Measurements from ENCODE around the gene PLGRKT. TPM values are rescaled to one million over a fixed set of nuclear protein-coding genes. Genes with fewer than 3 reads are reported as not detected.
"Not testable (repeated sequence)": the region's sequence is repeated elsewhere in the genome, so short reads cannot be mapped to it uniquely, and the experiment has no call there.

PLGRKT gene
- total and polyA plus RNA-seq, 2 donors (not counting 3 experiments of a cell fraction or from before 2014, with no cell fraction given) = 3.8 to 21.2 TPM

DNA sequence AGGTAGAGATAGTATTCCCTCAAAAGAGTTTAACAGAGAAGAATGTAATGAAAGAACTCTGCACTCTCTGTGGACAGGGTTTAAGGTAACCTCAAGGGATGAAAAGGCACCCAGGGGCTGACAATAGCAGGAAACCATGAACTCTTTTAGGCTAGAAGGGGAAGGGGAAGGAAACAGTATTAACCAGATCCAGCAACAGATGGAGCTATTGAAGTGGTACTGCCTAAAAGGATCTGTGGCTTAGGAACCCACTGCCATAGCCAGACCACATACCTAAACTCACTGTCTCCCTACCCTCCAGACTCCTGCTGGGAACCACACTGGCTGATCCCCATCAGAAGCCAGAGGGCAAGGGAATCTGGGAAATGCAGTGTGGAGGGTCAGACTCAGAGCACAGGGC lies 35.5 kb downstream of the PLGRKT start:
- no peak overlapping the region for H3K4me2 ChIP-seq (ENCODE audit: insufficient read depth, low read length)
- CTCF ChIA-PET = interaction anchor here (0.6 to 1.0 kb wide), 2 partner anchors 9 to 216 kb away, joined by 3 to 4 read pairs; no protein-coding TSS in a partner anchor
- FAIRE-seq (no peak), DNase-seq (ENCODE audit: low read depth, low spot score) (no peak)
- intact Hi-C loops (cut with micrococcal nuclease) = no loop called here
- no peak overlapping the region for H3K4me3 ChIP-seq (replicated peaks in 1 of 3; ENCODE audit: insufficient read depth in 1 of 3, low read depth in 1 of 3, low read length in 3 of 3)
- H4K20me1 ChIP-seq (replicated peaks; ENCODE audit: control insufficient read depth, extremely low read depth, insufficient read depth, low read length) = no peaks in the 10 kb centered on the region
- POLR2A ChIA-PET = no interaction called here
- no peaks in the 10 kb centered on the region for H3K9me1 ChIP-seq (replicated peaks; ENCODE audit: control insufficient read depth, extremely low read depth, insufficient read depth, low read length)
- H3K9me3 ChIP-seq (replicated peaks; ENCODE audit: control insufficient read depth, insufficient read depth, low read length) = no peaks in the 10 kb centered on the region
- H3K9ac ChIP-seq (replicated peaks; ENCODE audit: extremely low read depth, insufficient read depth, low read length) = no peak overlapping the region
- no peaks in the 10 kb centered on the region for H3K4me1 ChIP-seq (ENCODE audit: control insufficient read depth, extremely low read depth, insufficient read depth, low read length)
- no peak overlapping the region for H2AFZ ChIP-seq (ENCODE audit: low read depth, low read length)
- no peaks in the 10 kb centered on the region for H3K27me3 ChIP-seq (ENCODE audit: control insufficient read depth in 2 of 2, insufficient read depth in 2 of 2, low read length in 2 of 2)
- H3K36me3 ChIP-seq (ENCODE audit: control insufficient read depth in 2 of 2, extremely low read depth in 1 of 2, insufficient read depth in 2 of 2, low read length in 2 of 2) = no peaks in the 10 kb centered on the region
- no TSS peak for BruUV-seq (replicated peaks)
- H3K79me2 ChIP-seq (ENCODE audit: control insufficient read depth, insufficient read depth, low read length) = no peaks in the 10 kb centered on the region
- dilution Hi-C loops (cut with MboI; ENCODE audit: extremely low pct_ligation_motif_present, low sequenced_read_pairs) = no loop called here
- TF ChIP-seq POLR2A (IDR thresholded peaks at IDR 0.05; ENCODE audit: low read depth, low read length) = no peak
- TF ChIP-seq FOS (IDR thresholded peaks at IDR 0.05; ENCODE audit: borderline replicate concordance, insufficient read depth, low read length) = no peak
- TF ChIP-seq CTCF (IDR thresholded peaks at IDR 0.05; ENCODE audit: extremely low read depth in 1 of 2, insufficient read depth in 1 of 2, low read depth in 1 of 2, low read length in 2 of 2) = no peak
- TF ChIP-seq GATA2 (IDR thresholded peaks at IDR 0.05; ENCODE audit: insufficient read depth, insufficient read length, low read depth, low read length) = no peak
- no peak for TF ChIP-seq POLR2AphosphoS5 (IDR thresholded peaks at IDR 0.05; ENCODE audit: insufficient read depth, low read depth, low read length)
- TF ChIP-seq EZH2 (IDR thresholded peaks at IDR 0.05; ENCODE audit: borderline replicate concordance, low read depth, low read length, severe bottlenecking) = no peak
- TF ChIP-seq JUN (IDR thresholded peaks at IDR 0.05; ENCODE audit: borderline replicate concordance, insufficient read depth, insufficient read length, low read depth) = no peak
- no peak for TF ChIP-seq MAX (IDR thresholded peaks at IDR 0.05; ENCODE audit: insufficient read depth, insufficient read length)
- no peak for TF ChIP-seq MYC (IDR thresholded peaks at IDR 0.05; ENCODE audit: low read depth, low read length)
- H3K27ac ChIP-seq (ENCODE audit: insufficient read depth, low read depth, low read length) = no peak overlapping the region

DNA sequence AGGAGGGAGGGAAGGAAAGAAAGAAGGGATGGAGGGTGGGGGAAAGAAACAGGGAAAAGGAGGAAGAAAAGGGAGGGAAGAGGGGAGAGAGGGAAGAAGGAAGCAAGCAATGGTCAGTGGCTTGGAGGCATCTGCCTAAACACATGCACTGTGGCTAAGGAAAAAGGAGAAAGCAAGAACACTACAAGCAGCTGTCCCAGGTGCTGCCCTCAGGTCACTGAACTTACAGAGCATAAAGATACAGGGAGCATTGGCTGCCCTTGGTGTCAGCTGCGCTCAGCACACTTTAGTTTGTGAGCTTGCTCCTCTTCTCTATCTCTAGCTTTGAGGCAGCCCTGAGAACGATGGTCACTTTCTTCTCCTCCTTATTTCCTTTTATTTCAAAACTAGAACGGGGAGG lies 40.2 kb downstream of the PLGRKT start:
- not testable (repeated sequence) for H3K79me2 ChIP-seq (ENCODE audit: control insufficient read depth, insufficient read depth, low read length)
- CTCF ChIA-PET = interaction anchor here (1.0 kb wide), 1 partner anchor 211 kb away, joined by 3 read pairs; no protein-coding TSS in a partner anchor

More for the DNA sequence above, 40.2 kb downstream of the PLGRKT start:
- H3K27ac ChIP-seq (ENCODE audit: insufficient read depth, low read depth, low read length); BruUV-seq (replicated peaks); dilution Hi-C loops (cut with MboI; ENCODE audit: extremely low pct_ligation_motif_present, low sequenced_read_pairs); H3K9ac ChIP-seq (replicated peaks; ENCODE audit: extremely low read depth, insufficient read depth, low read length); intact Hi-C loops (cut with micrococcal nuclease); H3K9me3 ChIP-seq (replicated peaks; ENCODE audit: control insufficient read depth, insufficient read depth, low read length); DNase-seq (ENCODE audit: low read depth, low spot score); H3K9me1 ChIP-seq (replicated peaks; ENCODE audit: control insufficient read depth, extremely low read depth, insufficient read depth, low read length); H2AFZ ChIP-seq (ENCODE audit: low read depth, low read length); H3K36me3 ChIP-seq (ENCODE audit: control insufficient read depth in 2 of 2, extremely low read depth in 1 of 2, insufficient read depth in 2 of 2, low read length in 2 of 2); POLR2A ChIA-PET; H3K4me2 ChIP-seq (ENCODE audit: insufficient read depth, low read length); H3K4me3 ChIP-seq (replicated peaks in 1 of 3; ENCODE audit: insufficient read depth in 1 of 3, low read depth in 1 of 3, low read length in 3 of 3); FAIRE-seq; H3K27me3 ChIP-seq (ENCODE audit: control insufficient read depth in 2 of 2, insufficient read depth in 2 of 2, low read length in 2 of 2); H4K20me1 ChIP-seq (replicated peaks; ENCODE audit: control insufficient read depth, extremely low read depth, insufficient read depth, low read length): not testable (repeated sequence)
- peaks cover 12% of the 10 kb centered on the region for H3K4me1 ChIP-seq (ENCODE audit: control insufficient read depth, extremely low read depth, insufficient read depth, low read length)

All from endothelial cell of umbilical vein (primary cell).